ENCODE results near the gene CYCS. TPM values are rescaled to one million over a fixed set of nuclear protein-coding genes. Genes with fewer than 3 reads are reported as not detected.

The CYCS gene
- total and polyA plus RNA-seq, 2 of the 8 experiments (the other 6 are each of a cell fraction or from before 2014, with no cell fraction given) = 48.6 to 229 TPM

DNA sequence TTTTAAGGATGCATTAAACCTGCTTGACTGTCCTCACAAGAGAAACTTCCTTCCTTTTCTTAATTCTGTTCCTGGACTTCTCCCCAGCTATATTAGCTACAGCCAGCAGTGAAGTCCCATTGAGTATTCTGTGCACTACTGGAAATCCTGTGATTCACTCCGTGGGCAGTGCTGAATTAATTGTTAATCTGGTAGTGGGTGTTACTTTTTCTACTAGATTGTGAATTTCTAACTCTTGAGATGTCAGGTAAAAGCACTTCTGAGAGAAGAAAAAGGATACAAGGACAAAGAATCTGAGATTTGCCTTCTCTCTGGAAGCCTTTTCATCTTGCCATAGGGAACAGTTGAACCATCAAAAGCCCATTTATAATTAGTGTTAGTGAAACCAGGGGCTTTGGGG, 33.9 kb downstream of the CYCS start (continued):
- TF ChIP-seq, protein P1, sequence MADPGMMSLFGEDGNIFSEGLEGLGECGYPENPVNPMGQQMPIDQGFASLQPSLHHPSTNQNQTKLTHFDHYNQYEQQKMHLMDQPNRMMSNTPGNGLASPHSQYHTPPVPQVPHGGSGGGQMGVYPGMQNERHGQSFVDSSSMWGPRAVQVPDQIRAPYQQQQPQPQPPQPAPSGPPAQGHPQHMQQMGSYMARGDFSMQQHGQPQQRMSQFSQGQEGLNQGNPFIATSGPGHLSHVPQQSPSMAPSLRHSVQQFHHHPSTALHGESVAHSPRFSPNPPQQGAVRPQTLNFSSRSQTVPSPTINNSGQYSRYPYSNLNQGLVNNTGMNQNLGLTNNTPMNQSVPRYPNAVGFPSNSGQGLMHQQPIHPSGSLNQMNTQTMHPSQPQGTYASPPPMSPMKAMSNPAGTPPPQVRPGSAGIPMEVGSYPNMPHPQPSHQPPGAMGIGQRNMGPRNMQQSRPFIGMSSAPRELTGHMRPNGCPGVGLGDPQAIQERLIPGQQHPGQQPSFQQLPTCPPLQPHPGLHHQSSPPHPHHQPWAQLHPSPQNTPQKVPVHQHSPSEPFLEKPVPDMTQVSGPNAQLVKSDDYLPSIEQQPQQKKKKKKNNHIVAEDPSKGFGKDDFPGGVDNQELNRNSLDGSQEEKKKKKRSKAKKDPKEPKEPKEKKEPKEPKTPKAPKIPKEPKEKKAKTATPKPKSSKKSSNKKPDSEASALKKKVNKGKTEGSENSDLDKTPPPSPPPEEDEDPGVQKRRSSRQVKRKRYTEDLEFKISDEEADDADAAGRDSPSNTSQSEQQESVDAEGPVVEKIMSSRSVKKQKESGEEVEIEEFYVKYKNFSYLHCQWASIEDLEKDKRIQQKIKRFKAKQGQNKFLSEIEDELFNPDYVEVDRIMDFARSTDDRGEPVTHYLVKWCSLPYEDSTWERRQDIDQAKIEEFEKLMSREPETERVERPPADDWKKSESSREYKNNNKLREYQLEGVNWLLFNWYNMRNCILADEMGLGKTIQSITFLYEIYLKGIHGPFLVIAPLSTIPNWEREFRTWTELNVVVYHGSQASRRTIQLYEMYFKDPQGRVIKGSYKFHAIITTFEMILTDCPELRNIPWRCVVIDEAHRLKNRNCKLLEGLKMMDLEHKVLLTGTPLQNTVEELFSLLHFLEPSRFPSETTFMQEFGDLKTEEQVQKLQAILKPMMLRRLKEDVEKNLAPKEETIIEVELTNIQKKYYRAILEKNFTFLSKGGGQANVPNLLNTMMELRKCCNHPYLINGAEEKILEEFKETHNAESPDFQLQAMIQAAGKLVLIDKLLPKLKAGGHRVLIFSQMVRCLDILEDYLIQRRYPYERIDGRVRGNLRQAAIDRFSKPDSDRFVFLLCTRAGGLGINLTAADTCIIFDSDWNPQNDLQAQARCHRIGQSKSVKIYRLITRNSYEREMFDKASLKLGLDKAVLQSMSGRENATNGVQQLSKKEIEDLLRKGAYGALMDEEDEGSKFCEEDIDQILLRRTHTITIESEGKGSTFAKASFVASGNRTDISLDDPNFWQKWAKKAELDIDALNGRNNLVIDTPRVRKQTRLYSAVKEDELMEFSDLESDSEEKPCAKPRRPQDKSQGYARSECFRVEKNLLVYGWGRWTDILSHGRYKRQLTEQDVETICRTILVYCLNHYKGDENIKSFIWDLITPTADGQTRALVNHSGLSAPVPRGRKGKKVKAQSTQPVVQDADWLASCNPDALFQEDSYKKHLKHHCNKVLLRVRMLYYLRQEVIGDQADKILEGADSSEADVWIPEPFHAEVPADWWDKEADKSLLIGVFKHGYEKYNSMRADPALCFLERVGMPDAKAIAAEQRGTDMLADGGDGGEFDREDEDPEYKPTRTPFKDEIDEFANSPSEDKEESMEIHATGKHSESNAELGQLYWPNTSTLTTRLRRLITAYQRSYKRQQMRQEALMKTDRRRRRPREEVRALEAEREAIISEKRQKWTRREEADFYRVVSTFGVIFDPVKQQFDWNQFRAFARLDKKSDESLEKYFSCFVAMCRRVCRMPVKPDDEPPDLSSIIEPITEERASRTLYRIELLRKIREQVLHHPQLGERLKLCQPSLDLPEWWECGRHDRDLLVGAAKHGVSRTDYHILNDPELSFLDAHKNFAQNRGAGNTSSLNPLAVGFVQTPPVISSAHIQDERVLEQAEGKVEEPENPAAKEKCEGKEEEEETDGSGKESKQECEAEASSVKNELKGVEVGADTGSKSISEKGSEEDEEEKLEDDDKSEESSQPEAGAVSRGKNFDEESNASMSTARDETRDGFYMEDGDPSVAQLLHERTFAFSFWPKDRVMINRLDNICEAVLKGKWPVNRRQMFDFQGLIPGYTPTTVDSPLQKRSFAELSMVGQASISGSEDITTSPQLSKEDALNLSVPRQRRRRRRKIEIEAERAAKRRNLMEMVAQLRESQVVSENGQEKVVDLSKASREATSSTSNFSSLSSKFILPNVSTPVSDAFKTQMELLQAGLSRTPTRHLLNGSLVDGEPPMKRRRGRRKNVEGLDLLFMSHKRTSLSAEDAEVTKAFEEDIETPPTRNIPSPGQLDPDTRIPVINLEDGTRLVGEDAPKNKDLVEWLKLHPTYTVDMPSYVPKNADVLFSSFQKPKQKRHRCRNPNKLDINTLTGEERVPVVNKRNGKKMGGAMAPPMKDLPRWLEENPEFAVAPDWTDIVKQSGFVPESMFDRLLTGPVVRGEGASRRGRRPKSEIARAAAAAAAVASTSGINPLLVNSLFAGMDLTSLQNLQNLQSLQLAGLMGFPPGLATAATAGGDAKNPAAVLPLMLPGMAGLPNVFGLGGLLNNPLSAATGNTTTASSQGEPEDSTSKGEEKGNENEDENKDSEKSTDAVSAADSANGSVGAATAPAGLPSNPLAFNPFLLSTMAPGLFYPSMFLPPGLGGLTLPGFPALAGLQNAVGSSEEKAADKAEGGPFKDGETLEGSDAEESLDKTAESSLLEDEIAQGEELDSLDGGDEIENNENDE (IDR thresholded peaks at IDR 0.05; ENCODE audit: insufficient replicate concordance, low read length) = no peak
- TF ChIP-seq KDM5A (IDR thresholded peaks at IDR 0.05; ENCODE audit: low read length) (no peak), SUZ12 (IDR thresholded peaks at IDR 0.05; ENCODE audit: low read length) (no peak), MAX (IDR thresholded peaks at IDR 0.05) (no peak), EGR1 (IDR thresholded peaks at IDR 0.05; ENCODE audit: borderline replicate concordance, low read depth, low read length) (no peak), POLR2AphosphoS5 (IDR thresholded peaks at IDR 0.05; ENCODE audit: low read depth, low read length) (no peak), FOSL1 (IDR thresholded peaks at IDR 0.05; ENCODE audit: insufficient read depth, low read depth, low read length) (no peak), KDM4A (IDR thresholded peaks at IDR 0.05; ENCODE audit: low read depth, low read length, severe bottlenecking) (no peak), ATF2 (IDR thresholded peaks at IDR 0.05; ENCODE audit: low read length) (no peak)
